Lower leg skin (tissue), 3 donors: ENCODE measurements around the gene ERC1.

Experiments used
- POLR2A ChIP-seq, 2 donors: fragments of 450-650 bp; IDR thresholded peaks; one replicate each; pipeline ENCODE4 v1.6.1; 2016 to 2017; ENCODE audit warnings: antibody characterized with exemption in 2 of 2, mild to moderate bottlenecking in 1 of 2, moderate library complexity in 1 of 2
- TF ChIP-seq, protein P1 (sequence below), 3 donors: fragments of 450-650 bp; IDR thresholded peaks; one replicate each; pipeline ENCODE4 v1.5.1; 2016; ENCODE audit warnings: antibody characterized with exemption in 3 of 3, mild to moderate bottlenecking in 3 of 3, moderate library complexity in 2 of 3

DNA sequence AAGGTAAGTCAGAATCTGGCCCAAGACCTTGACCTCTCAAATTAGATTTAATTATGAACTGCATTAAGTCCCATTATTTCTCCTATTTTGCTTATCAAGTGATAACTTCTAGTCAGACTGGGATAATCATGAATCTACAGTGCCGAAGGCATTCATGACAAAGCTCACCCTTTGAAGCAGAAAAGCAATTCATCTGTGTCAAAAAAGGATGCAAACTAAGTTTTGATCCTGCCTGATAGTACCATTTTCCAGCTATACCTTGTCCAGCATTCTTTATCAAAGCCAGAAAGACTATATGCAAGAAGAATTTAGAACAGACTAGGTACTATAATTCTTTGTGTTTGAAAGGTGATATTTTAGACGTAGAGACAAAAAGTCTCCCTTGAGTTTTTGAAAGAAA lies 335.2 kb downstream of the ERC1 start:
- TF ChIP-seq, protein P1, sequence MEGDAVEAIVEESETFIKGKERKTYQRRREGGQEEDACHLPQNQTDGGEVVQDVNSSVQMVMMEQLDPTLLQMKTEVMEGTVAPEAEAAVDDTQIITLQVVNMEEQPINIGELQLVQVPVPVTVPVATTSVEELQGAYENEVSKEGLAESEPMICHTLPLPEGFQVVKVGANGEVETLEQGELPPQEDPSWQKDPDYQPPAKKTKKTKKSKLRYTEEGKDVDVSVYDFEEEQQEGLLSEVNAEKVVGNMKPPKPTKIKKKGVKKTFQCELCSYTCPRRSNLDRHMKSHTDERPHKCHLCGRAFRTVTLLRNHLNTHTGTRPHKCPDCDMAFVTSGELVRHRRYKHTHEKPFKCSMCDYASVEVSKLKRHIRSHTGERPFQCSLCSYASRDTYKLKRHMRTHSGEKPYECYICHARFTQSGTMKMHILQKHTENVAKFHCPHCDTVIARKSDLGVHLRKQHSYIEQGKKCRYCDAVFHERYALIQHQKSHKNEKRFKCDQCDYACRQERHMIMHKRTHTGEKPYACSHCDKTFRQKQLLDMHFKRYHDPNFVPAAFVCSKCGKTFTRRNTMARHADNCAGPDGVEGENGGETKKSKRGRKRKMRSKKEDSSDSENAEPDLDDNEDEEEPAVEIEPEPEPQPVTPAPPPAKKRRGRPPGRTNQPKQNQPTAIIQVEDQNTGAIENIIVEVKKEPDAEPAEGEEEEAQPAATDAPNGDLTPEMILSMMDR (IDR thresholded peaks at IDR 0.05), result no peak
- TF ChIP-seq POLR2A (IDR thresholded peaks at IDR 0.05), result no peak
